ENCODE data around the gene MAP4K4.

Gene MAP4K4

GRCh38 chr2:101697124-101698013, at the start of gene MAP4K4:
Gene MAP4K4 (plus strand): TSS chr2:101697707. CDS start chr2:101698081, 374 bp downstream.
- peak within 1 kb of the TSS; percentile 81 for H3K4me3 ChIP-seq (ENCODE audit: low read depth, low read length)
- in situ Hi-C loops (cut with HindIII; ENCODE audit: low sequenced_read_pairs): no loop called here
- TF ChIP-seq, protein P1, sequence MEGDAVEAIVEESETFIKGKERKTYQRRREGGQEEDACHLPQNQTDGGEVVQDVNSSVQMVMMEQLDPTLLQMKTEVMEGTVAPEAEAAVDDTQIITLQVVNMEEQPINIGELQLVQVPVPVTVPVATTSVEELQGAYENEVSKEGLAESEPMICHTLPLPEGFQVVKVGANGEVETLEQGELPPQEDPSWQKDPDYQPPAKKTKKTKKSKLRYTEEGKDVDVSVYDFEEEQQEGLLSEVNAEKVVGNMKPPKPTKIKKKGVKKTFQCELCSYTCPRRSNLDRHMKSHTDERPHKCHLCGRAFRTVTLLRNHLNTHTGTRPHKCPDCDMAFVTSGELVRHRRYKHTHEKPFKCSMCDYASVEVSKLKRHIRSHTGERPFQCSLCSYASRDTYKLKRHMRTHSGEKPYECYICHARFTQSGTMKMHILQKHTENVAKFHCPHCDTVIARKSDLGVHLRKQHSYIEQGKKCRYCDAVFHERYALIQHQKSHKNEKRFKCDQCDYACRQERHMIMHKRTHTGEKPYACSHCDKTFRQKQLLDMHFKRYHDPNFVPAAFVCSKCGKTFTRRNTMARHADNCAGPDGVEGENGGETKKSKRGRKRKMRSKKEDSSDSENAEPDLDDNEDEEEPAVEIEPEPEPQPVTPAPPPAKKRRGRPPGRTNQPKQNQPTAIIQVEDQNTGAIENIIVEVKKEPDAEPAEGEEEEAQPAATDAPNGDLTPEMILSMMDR (IDR thresholded peaks at IDR 0.05; ENCODE audit: low read depth, low read length, missing control alignments): peak; percentile 23
- DNase-seq (ENCODE audit: low read depth): peak; percentile 54

GRCh38 chr2:101653469-101653868, 44.0 kb upstream of the MAP4K4 start:
- TF ChIP-seq, protein P1 (IDR thresholded peaks at IDR 0.05; ENCODE audit: low read depth, low read length, missing control alignments): no peak
- no peak for DNase-seq (ENCODE audit: low read depth)
- no peak overlapping the region for H3K4me3 ChIP-seq (ENCODE audit: low read depth, low read length)
- in situ Hi-C loops (cut with HindIII; ENCODE audit: low sequenced_read_pairs): no loop called here

DNA sequence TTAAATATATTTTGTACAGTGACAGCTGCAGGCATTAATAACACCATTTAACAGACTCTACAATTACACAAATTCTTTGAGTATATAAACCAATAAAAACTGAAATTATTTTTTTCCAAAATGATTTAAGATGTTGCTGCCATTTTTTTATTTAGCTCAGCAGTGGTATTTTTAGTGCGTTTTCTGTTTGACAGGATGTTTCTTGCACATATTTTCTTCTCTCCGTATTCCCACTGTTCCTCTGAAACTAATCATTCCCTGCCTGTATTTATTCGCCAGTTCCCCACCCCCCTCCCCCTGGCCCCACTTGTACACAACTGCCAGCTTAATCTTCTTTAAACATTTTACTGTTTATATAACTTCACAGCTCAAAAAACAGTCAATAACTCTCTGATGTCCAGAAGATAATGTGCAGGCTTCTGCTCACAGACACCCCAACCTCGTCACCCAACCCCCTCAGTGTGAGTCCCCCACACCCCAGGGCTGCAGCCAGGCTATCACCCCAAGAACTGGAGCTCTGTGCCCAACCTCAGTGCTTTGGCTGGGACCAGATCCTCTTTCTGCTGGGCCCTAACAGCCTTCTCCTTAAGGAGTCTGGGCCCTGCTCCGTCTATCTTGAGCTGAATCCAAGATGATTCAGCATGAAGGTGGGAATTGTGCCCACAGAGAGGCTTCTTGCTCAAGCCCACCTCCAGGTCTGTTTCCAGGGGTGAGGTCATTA, 41.6 kb upstream of the MAP4K4 start:
- in situ Hi-C loops (cut with HindIII; ENCODE audit: low sequenced_read_pairs): no loop called here
- TF ChIP-seq, protein P1 (IDR thresholded peaks at IDR 0.05; ENCODE audit: low read depth, low read length, missing control alignments): no peak
- no peak overlapping the region for H3K4me3 ChIP-seq (ENCODE audit: low read depth, low read length)
- peak; percentile 41 for DNase-seq (ENCODE audit: low read depth)

- in situ Hi-C loops (cut with HindIII; ENCODE audit: low sequenced_read_pairs): no loop called here
- no peak overlapping the region for H3K4me3 ChIP-seq (ENCODE audit: low read depth, low read length)
- no peak for DNase-seq (ENCODE audit: low read depth)
- TF ChIP-seq, protein P1 (IDR thresholded peaks at IDR 0.05; ENCODE audit: low read depth, low read length, missing control alignments): no peak
Observed at GRCh38 chr2:101657787-101658186, 39.7 kb upstream of the MAP4K4 start.

DNA sequence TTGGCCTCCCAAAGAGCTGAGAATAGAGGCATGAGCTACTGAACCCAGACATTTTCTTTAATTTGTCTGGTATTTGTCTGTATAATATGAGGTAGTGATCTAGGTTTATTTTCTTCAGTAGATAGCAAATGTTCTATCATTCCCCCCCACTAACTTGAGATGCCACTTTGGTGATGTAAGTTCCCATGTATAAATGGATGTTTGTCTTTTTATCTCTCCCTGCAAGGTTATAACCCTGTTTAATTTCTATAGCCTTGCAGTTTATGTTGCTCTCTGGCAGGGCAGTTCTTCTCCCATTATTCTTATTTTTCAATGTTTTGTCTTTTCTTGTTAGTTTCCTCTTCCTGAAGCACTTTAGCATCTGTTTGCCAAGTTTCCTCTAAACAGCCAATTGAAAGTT, 39.1 kb upstream of the MAP4K4 start:
- in situ Hi-C loops (cut with HindIII; ENCODE audit: low sequenced_read_pairs): no loop called here
- DNase-seq (ENCODE audit: low read depth): no peak
- TF ChIP-seq, protein P1 (IDR thresholded peaks at IDR 0.05; ENCODE audit: low read depth, low read length, missing control alignments): no peak
- no peak overlapping the region for H3K4me3 ChIP-seq (ENCODE audit: low read depth, low read length)

DNA sequence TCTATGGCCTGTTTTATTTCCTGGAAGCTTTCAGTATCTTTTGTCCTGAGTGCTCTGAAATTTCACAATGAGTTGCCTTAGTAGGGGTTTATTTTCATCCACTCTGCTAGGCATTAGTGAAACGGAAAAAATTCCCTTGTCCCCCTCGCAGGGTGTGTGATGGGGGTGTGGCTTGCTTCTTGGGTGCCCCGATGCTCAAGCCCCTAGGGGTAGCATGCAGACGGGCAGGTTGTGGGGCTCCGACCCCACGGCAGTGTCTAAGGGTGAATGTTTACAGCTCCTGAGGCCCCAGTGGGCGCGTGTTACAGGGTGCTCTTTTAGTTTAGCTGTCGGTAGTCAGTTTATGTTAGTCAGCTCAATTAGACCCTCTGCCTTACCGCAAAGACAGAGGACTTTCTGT, 32.2 kb upstream of the MAP4K4 start:
- H3K4me3 ChIP-seq (ENCODE audit: low read depth, low read length): no peak overlapping the region
- DNase-seq (ENCODE audit: low read depth): no peak
- TF ChIP-seq, protein P1 (IDR thresholded peaks at IDR 0.05; ENCODE audit: low read depth, low read length, missing control alignments): no peak
- in situ Hi-C loops (cut with HindIII; ENCODE audit: low sequenced_read_pairs): no loop called here

Data from astrocyte of the cerebellum (primary cell).